GM12892 (cell line): ENCODE data around the gene GMIP.
A peak's percentile ranks its signal among the peaks of the same experiment; 100 is the strongest.
"Not testable (repeated sequence)": the region's sequence is repeated elsewhere in the genome, so short reads cannot be mapped to it uniquely, and the experiment has no call there.

Source experiments
- DNase-seq: peaks from one replicate; pipeline ENCODE4 v3.0.0; 2011; ENCODE audit not compliant: insufficient read length
- FAIRE-seq: peaks from 2 replicates; lab custom pipeline; 2011; peaks lifted over from hg19 to GRCh38; lab: Jason Lieb, UNC
- POLR2A ChIP-seq: IDR thresholded peaks from 2 replicates; pipeline ENCODE4 v1.6.1; 2011; ENCODE audit warnings: low read depth, low read length, control low read depth
- POLR2AphosphoS5 ChIP-seq: IDR thresholded peaks from 2 replicates; pipeline ENCODE4 v1.6.1; 2011; ENCODE audit warnings: low read depth, low read length, control low read depth
- TAF1 ChIP-seq: IDR thresholded peaks from 2 replicates; pipeline ENCODE4 v1.6.1; 2011; ENCODE audit warnings: low read depth, mild to moderate bottlenecking, control low read depth, low read length, borderline replicate concordance

The GMIP gene

GRCh38 chr19:19668230-19669012 lies 25.0 kb upstream of the GMIP start, which contains the start of gene ZNF101:
ZNF101 (plus strand) TSS chr19:19668839; CDS start chr19:19668964, 125 bp downstream.
- FAIRE-seq (peak; percentile 90), DNase-seq (peak; percentile 87)
- TF ChIP-seq TAF1 = peak; percentile 85
- TF ChIP-seq POLR2AphosphoS5 = peak; percentile 76
- TF ChIP-seq POLR2A = peak; percentile 80

- not testable (repeated sequence) for DNase-seq, FAIRE-seq
Measured at GRCh38 chr19:19665420-19665948, 22.0 kb upstream of the GMIP start.

GRCh38 chr19:19663256-19664120 lies 20.0 kb upstream of the GMIP start, which contains the start of gene ATP13A1:
ATP13A1 (minus strand) TSS chr19:19663676; CDS start chr19:19663666, 10 bp downstream.
- TF ChIP-seq TAF1 (peak; percentile 91), POLR2A (peak; percentile 86), POLR2AphosphoS5 (peak; percentile 80)
- peak; percentile 87 for FAIRE-seq

GRCh38 chr19:19662871-19663255 lies 19.4 kb upstream of the GMIP start:
- no peak for DNase-seq
- no peak for FAIRE-seq
- TF ChIP-seq POLR2AphosphoS5 (no peak), TAF1 (no peak), POLR2A (no peak)

More at GRCh38 chr19:19663256-19664120, 20.0 kb upstream of the GMIP start, which contains the start of gene ATP13A1:
- peak; percentile 66 for DNase-seq

- no peak for FAIRE-seq
- no peak for DNase-seq
- TF ChIP-seq POLR2A = no peak
- peak; percentile 3; the same call in 1 of the 2 replicates for TF ChIP-seq POLR2AphosphoS5
Measured at GRCh38 chr19:19662344-19662743, 18.9 kb upstream of the GMIP start.

GRCh38 chr19:19661675-19662251 lies 18.3 kb upstream of the GMIP start:
- TF ChIP-seq POLR2A (peak; percentile 80), TAF1 (peak; percentile 35; the same call in 1 of the 2 replicates), POLR2AphosphoS5 (peak; percentile 87; the same call in 1 of the 2 replicates)
- FAIRE-seq (peak; percentile 86), DNase-seq (peak; percentile 65)

GRCh38 chr19:19661141-19661674 lies 17.8 kb upstream of the GMIP start:
- DNase-seq (peak; percentile 5), FAIRE-seq (peak; percentile 17)
- no peak for TF ChIP-seq POLR2A
- no peak for TF ChIP-seq POLR2AphosphoS5
- no peak for TF ChIP-seq TAF1

GRCh38 chr19:19659646-19660245 lies 16.3 kb upstream of the GMIP start:
- peak; percentile 3 for DNase-seq
- no peak for FAIRE-seq

GRCh38 chr19:19657397-19657783 lies 13.9 kb upstream of the GMIP start:
- no peak for TF ChIP-seq POLR2AphosphoS5
- TF ChIP-seq TAF1 = no peak
- no peak for TF ChIP-seq POLR2A
- DNase-seq = peak; percentile 3
- no peak for FAIRE-seq

More at GRCh38 chr19:19659646-19660245, 16.3 kb upstream of the GMIP start:
- no peak for TF ChIP-seq POLR2A
- no peak for TF ChIP-seq POLR2AphosphoS5
- TF ChIP-seq TAF1 = no peak
